ENCODE data around the gene OR4C15.

DNA sequence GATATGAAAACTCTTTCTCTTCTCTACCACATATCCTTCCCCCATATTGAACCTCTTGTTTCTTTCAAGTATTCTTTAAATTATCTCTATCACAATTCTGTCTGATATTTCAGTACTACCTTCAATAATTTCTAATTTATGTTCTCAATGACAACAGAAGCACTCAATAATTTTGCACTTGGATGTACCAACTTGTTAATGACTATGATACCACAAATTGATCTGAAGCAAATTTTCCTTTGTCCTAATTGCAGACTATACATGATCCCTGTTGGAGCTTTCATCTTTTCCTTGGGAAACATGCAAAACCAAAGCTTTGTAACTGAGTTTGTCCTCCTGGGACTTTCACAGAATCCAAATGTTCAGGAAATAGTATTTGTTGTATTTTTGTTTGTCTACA lies at the start of gene OR4C15:
- TF ChIP-seq, protein P1, sequence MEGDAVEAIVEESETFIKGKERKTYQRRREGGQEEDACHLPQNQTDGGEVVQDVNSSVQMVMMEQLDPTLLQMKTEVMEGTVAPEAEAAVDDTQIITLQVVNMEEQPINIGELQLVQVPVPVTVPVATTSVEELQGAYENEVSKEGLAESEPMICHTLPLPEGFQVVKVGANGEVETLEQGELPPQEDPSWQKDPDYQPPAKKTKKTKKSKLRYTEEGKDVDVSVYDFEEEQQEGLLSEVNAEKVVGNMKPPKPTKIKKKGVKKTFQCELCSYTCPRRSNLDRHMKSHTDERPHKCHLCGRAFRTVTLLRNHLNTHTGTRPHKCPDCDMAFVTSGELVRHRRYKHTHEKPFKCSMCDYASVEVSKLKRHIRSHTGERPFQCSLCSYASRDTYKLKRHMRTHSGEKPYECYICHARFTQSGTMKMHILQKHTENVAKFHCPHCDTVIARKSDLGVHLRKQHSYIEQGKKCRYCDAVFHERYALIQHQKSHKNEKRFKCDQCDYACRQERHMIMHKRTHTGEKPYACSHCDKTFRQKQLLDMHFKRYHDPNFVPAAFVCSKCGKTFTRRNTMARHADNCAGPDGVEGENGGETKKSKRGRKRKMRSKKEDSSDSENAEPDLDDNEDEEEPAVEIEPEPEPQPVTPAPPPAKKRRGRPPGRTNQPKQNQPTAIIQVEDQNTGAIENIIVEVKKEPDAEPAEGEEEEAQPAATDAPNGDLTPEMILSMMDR (IDR thresholded peaks at IDR 0.05): no peak
- TF ChIP-seq POLR2AphosphoS5 (IDR thresholded peaks at IDR 0.05; ENCODE audit: insufficient read depth in 1 of 2, low read depth in 1 of 2): no peak
